ENCODE data around the gene ZFC3H1.
"Not testable (repeated sequence)": the region's sequence is repeated elsewhere in the genome, so short reads cannot be mapped to it uniquely, and the experiment has no call there.

ZFC3H1 gene

GRCh38 chr12:71626098-71626497, 37.5 kb downstream of the ZFC3H1 start:
- no peak for DNase-seq

- DNase-seq, result no peak
Measured at GRCh38 chr12:71625476-71625875, 38.2 kb downstream of the ZFC3H1 start.

- no peak for DNase-seq
Measured at GRCh38 chr12:71621938-71622337, 41.7 kb downstream of the ZFC3H1 start.

GRCh38 chr12:71610031-71610795, 53.4 kb downstream of the ZFC3H1 start:
- no peak for DNase-seq

- DNase-seq, result no peak
Measured at GRCh38 chr12:71607494-71608330, 55.9 kb downstream of the ZFC3H1 start.

GRCh38 chr12:71605039-71605438, 58.6 kb downstream of the ZFC3H1 start:
- no peak for DNase-seq

GRCh38 chr12:71602761-71603577, 60.7 kb downstream of the ZFC3H1 start:
- DNase-seq, result no peak

DNA sequence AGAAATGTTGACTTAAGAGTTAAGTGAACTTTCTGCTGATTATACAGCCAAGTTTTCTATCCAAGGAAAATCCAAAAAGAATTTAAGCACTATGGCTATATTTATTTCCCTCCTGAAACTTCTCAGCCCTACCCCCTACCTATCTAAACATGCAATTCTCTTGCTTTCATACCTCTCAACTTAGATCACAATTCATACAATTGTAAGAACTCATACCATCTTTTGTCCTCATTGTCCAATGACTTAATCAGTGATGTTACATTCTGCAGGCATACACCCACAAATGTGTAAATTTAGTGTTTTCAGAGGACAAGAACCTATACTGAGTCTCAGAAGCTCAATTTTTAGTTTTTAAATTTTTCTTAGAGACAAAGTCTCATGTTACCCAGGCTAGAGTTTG, 62.1 kb downstream of the ZFC3H1 start:
- DNase-seq, result no peak

- no peak for DNase-seq
Measured at GRCh38 chr12:71599210-71599609, 64.4 kb downstream of the ZFC3H1 start.

- DNase-seq, result no peak
Measured at GRCh38 chr12:71594214-71594948, 69.3 kb downstream of the ZFC3H1 start.

DNA sequence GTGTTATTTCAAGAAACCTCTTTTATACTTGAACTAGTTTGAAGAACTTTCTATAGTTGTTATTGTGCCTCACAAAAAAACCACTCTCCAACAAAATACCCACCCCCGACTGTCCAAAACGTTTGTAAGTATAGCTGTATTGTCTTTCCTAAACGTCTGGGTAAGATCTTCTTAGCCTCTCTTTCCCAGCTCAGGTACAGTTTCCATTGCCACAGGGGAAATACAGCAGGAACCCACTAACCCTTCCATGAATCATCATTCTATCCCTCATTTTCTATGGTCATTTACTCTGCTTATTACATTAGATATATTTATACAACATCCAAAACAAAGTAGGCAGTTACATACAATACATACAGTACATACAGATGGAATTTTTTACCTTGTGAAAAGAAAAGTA, 70.8 kb downstream of the ZFC3H1 start:
- no peak for DNase-seq

DNA sequence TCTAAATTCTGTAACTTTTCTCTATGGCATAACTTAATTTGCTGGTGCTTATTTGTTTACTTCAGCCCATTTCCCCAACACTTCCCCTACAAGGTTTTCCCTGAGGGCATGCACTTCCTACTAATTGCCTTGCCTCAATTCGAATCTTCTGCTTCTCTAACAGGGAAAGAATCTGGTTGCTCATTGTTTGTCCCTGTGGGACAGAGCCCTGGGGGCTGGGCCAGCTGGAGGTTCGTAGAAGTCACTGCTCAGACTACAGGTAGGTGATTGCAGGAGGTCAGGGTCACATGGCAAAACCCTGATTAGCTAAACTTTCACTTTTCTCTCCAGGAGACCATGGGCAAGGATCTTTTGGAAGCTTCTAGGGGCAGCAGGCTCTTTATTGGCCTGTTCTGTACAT, 72.0 kb downstream of the ZFC3H1 start:
- DNase-seq, result no peak

DNA sequence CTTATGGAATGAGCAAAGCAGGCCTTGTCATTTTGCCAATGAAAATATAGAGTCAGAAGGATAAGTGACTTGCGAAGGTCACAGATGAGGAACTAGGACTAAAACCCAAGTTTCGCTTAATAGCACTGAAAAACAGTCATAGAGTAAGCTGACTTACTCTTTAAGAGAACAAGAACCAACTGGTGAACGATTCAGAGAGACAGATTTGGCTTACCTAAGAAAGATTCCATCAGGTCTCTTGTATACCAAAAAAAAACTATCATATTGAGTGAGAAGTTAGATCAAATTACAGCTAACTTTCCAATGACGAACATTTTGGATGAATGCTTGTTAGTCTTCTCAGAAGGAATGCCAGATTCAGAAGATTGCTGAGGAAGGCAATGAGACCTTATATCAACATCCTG, 74.2 kb downstream of the ZFC3H1 start:
- DNase-seq, result no peak

DNA sequence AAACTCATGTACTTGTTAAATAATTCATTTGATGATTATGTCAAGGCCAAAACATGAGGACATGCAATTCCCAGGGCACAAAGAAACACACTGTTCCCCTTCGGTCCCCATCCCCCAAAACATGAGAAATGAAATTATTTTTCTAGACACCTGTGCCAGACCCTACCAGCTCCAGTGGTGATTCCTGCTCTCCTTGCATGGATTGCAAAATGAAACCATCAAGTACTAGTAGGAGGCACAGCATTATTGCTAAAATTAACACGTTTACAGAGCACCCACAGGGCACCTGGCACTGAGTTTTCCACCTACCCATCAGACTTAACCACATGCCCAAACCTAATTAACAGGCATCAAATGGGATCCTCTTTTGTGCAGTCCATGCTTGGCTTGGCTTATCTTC, 76.6 kb downstream of the ZFC3H1 start:
- DNase-seq, result no peak

DNA sequence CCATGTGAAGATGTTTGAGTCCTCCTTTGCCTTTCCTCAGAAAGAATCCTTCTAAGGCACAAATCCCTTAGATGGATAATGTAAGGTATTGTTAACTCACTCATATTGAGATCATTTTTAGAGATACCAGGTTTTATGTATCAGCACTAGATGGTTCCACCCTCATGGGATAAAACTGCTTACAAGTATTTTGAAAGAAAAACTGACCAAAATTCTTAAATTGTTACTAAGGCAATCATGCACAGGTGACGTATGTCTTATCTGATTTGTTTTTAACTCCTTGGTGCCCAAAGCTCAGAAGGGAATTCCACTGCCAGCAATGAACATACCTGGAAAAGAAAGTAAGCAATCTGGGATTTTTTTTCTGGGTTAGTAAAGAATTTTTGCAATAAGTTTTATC, 78.4 kb downstream of the ZFC3H1 start:
- DNase-seq, result no peak

DNA sequence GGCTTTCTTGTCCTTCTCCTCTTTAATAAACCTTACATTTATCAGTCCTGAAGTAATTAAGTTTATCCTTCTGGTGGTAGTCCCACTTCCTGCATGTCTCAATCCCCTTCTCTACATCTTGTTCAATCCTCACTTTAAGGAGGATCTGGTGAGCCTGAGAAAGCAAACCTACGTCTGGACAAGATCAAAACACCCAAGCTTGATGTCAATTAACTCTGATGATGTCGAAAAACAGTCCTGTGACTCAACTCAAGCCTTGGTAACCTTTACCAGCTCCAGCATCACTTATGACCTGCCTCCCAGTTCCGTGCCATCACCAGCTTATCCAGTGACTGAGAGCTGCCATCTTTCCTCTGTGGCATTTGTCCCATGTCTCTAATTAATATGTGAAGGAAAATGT, 79.3 kb downstream of the ZFC3H1 start:
- DNase-seq, result no peak

DNA sequence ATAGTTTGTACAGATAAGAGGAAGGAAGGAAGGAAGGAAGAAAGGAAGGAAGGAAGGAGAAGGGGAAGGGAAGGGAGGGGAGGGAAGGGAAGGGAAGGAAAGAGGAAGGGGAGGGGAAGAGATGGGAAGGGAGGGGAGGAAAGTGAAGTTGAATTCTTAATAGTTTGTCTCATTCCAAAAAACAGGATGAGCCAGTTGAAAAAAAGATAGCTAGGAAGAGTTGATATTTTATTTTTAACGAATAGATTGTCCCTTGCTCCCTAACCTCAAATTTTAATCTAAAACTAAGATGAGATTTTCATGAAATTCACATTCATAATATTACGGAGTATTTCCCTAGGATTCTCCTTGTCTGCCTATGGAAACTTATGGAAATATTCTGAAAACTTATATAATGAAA, 80.7 kb downstream of the ZFC3H1 start:
- no peak for DNase-seq

GRCh38 chr12:71581206-71581605, 82.4 kb downstream of the ZFC3H1 start:
- DNase-seq, result no peak

GRCh38 chr12:71578694-71579258, 84.9 kb downstream of the ZFC3H1 start:
- no peak for DNase-seq

DNA sequence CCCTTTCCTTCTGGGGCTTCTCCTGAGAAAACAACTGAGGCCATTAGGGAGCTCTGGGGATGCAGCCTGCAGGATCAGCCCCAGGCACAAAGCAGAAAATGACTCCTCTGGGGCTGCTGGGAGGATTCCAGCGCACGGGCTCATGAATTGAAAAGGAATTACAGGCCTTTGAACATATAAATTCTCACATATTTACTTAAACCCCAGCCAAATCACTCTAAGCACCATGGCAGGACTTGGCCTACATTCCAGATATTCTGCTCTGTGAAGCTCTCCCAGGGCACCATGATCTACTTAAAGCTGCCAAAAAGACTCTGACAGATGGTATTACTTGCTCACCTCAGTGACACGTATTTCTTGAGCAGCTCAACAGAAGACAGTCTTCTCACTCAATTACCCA, 87.2 kb downstream of the ZFC3H1 start:
- no peak for DNase-seq

DNA sequence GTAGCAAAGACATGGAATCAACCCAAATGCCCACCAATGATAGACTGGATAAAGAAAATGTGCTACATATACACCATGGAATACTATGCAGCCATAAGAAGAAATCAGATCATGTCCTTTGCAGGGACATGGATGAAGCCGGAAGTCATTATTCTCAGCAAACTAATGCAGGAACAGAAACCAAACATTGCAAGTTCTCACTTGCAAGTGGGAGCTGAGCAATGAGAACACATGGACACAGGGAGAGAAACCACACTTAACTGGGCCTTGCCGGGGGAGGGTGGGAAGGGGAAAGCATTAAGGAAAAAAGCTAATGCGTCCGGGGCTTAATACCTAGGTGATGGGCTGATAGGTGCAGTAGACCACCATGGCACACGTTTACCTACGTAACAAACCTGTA, 93.8 kb downstream of the ZFC3H1 start:
- DNase-seq, result not testable (repeated sequence)

GRCh38 chr12:71567537-71567936, 96.1 kb downstream of the ZFC3H1 start:
- DNase-seq, result no peak
